HEK293T (cell line): Measurements from ENCODE around the gene TM4SF1.

Source experiments
- ARNT ChIP-seq: fragments of 450-650 bp; IDR thresholded peaks from 2 replicates; pipeline ENCODE4 v1.6.1; 2017; ENCODE audit warnings: mild to moderate bottlenecking
- BHLHE40 ChIP-seq: fragments of 450-650 bp; IDR thresholded peaks from 2 replicates; pipeline ENCODE4 v1.6.1; 2016; ENCODE audit warnings: mild to moderate bottlenecking, moderate library complexity, borderline replicate concordance
- ELF4 ChIP-seq: fragments of 450-650 bp; IDR thresholded peaks from 2 replicates; pipeline ENCODE4 v1.6.1; 2017; ENCODE audit warnings: antibody characterized with exemption
- FOXA1 ChIP-seq: fragments of 450-650 bp; IDR thresholded peaks from 2 replicates; pipeline ENCODE4 v1.6.1; 2016; ENCODE audit warnings: mild to moderate bottlenecking
- FOXM1 ChIP-seq: fragments of 450-650 bp; IDR thresholded peaks from 2 replicates; pipeline ENCODE4 v1.6.1; 2017; ENCODE audit warnings: mild to moderate bottlenecking, borderline replicate concordance
- SP1 ChIP-seq: fragments of 450-650 bp; IDR thresholded peaks from 2 replicates; pipeline ENCODE4 v1.6.1; 2017
- SUZ12 ChIP-seq: fragments of 450-650 bp; IDR thresholded peaks from 2 replicates; pipeline ENCODE4 v1.6.1; 2016; ENCODE audit warnings: mild to moderate bottlenecking

- TF ChIP-seq SUZ12 (no peak), ELF4 (no peak), BHLHE40 (no peak), FOXA1 (no peak), ARNT (no peak), SP1 (no peak), FOXM1 (no peak)
Observed at GRCh38 chr3:149321136-149321535, 56.3 kb downstream of the TM4SF1 start.
